IMR-90 (cell line): ENCODE data around the gene SPATA31C1. TPM values are rescaled to one million over a fixed set of nuclear protein-coding genes. Genes with fewer than 3 reads are reported as not detected.

Experiments
- ATAC-seq: fragments of 200-7000 bp; cut with Tn5 transposase; 2 replicates; pipeline ENCODE4 v1.9.1; 2020; ENCODE audit warnings: low read depth, mild to moderate bottlenecking, moderate library complexity
- BruUV-seq: library from RNA; stranded (reverse); fragments of 400-500 nt; replicated peaks from 2 replicates; lab custom pipeline; 2021; lab: Mats Ljungman, UMichigan
- CTCF ChIA-PET: fragments of 300-600 bp; formaldehyde crosslinking; extraction: SDS; loops from one replicate; lab custom pipeline; 2021; ENCODE audit warnings: antibody characterized with exemption; lab: Yijun Ruan, JAX
- POLR2A ChIA-PET: fragments of 300-600 bp; sonication (Branson Sonifier 250); formaldehyde crosslinking; loops from one replicate; lab custom pipeline; 2022; ENCODE audit warnings: antibody characterized with exemption; ENCODE audit not compliant: unreplicated experiment; lab: Charles Lee
- DNase-seq: peaks from one replicate; pipeline ENCODE4 v3.0.0; 2013
- H2AFZ ChIP-seq: replicated peaks from 2 replicates; pipeline ENCODE3; 2013; ENCODE audit warnings: low read length, mild to moderate bottlenecking; ENCODE audit not compliant: poor library complexity
- H2AK5ac ChIP-seq: 2 replicates; pipeline ENCODE4 v1.6.1; 2013; ENCODE audit warnings: low read depth, low read length, inconsistent platforms
- H2AK9ac ChIP-seq: replicated peaks from 2 replicates; pipeline ENCODE3; 2013; ENCODE audit warnings: mild to moderate bottlenecking, low read depth, low read length, moderate library complexity; ENCODE audit not compliant: poor library complexity
- H2BK120ac ChIP-seq: 2 replicates; pipeline ENCODE4 v1.6.1; 2013; ENCODE audit warnings: low read depth, low read length, inconsistent platforms
- H2BK15ac ChIP-seq: 3 replicates; pipeline ENCODE4 v1.6.1; 2013; ENCODE audit warnings: low read depth, low read length, inconsistent platforms
- H2BK20ac ChIP-seq: 2 replicates; pipeline ENCODE4 v1.6.1; 2013; ENCODE audit warnings: low read depth, mild to moderate bottlenecking, inconsistent platforms, low read length, moderate library complexity
- H2BK5ac ChIP-seq: 2 replicates; pipeline ENCODE4 v1.6.1; 2013; ENCODE audit warnings: mild to moderate bottlenecking, low read depth, low read length, inconsistent platforms; ENCODE audit not compliant: poor library complexity, severe bottlenecking
- H3K14ac ChIP-seq: replicated peaks from 2 replicates; pipeline ENCODE4 v1.6.1; 2013; ENCODE audit warnings: low read depth, low read length, inconsistent platforms
- H3K18ac ChIP-seq: 2 replicates; pipeline ENCODE4 v1.6.1; 2013; ENCODE audit warnings: low read depth, low read length, control low read depth
- H3K23ac ChIP-seq: 2 replicates; pipeline ENCODE4 v1.6.1; 2013; ENCODE audit warnings: low read depth, low read length, inconsistent platforms
- H3K27ac ChIP-seq: 2 replicates; pipeline ENCODE4 v1.5.1; 2013; ENCODE audit warnings: mild to moderate bottlenecking, control low read depth, low read length; ENCODE audit not compliant: insufficient read depth
- H3K27me3 ChIP-seq: 2 replicates; pipeline ENCODE4 v1.6.1; 2013; ENCODE audit warnings: low read length; ENCODE audit not compliant: control insufficient read depth, insufficient read depth
- H3K36me3 ChIP-seq: 2 replicates; pipeline ENCODE4 v1.6.1; 2013; ENCODE audit warnings: low read length, mixed read lengths; ENCODE audit not compliant: control insufficient read depth, insufficient read depth
- H3K4ac ChIP-seq: 2 replicates; pipeline ENCODE4 v1.6.1; 2013; ENCODE audit warnings: low read depth, low read length, inconsistent platforms
- H3K4me1 ChIP-seq: 2 replicates; pipeline ENCODE4 v1.6.1; 2013; ENCODE audit warnings: low read length, mixed read lengths; ENCODE audit not compliant: control insufficient read depth, insufficient read depth
- H3K4me2 ChIP-seq: 2 replicates; pipeline ENCODE4 v1.6.1; 2013; ENCODE audit warnings: low read depth, mild to moderate bottlenecking, control low read depth, low read length, moderate library complexity
- H3K4me3 ChIP-seq: 2 replicates; pipeline ENCODE4 v1.5.1; 2013; ENCODE audit warnings: low read depth, mild to moderate bottlenecking, control low read depth, low read length, moderate library complexity; ENCODE audit not compliant: insufficient read depth
- H3K56ac ChIP-seq: 2 replicates; pipeline ENCODE4 v1.6.1; 2013; ENCODE audit warnings: low read length, inconsistent platforms; ENCODE audit not compliant: insufficient read depth; ENCODE audit errors: extremely low read depth
- H3K79me1 ChIP-seq, 2 experiments: 2 replicates each; pipeline ENCODE4 v1.6.1; 2013; ENCODE audit warnings: low read length in 2 of 2, inconsistent platforms in 1 of 2, low read depth in 1 of 2
- H3K9ac ChIP-seq: 2 replicates; pipeline ENCODE4 v1.6.1; 2013; ENCODE audit warnings: low read depth, low read length, control low read depth
- H3K9me1 ChIP-seq: 2 replicates; pipeline ENCODE4 v1.6.1; 2013; ENCODE audit warnings: low read length, inconsistent platforms; ENCODE audit not compliant: insufficient read depth
- H3K9me3 ChIP-seq: 2 replicates; pipeline ENCODE4 v1.6.1; 2013; ENCODE audit warnings: low read length; ENCODE audit not compliant: control insufficient read depth, insufficient read depth
- H4K20me1 ChIP-seq: 2 replicates; pipeline ENCODE4 v1.6.1; 2013; ENCODE audit warnings: low read length, inconsistent platforms; ENCODE audit not compliant: insufficient read depth
- H4K5ac ChIP-seq: 2 replicates; pipeline ENCODE4 v1.6.1; 2013; ENCODE audit warnings: mild to moderate bottlenecking, low read depth, low read length, control low read depth
- H4K8ac ChIP-seq, 2 experiments: 2 replicates each; pipeline ENCODE4 v1.6.1; 2013; ENCODE audit warnings: low read depth in 2 of 2, low read length in 2 of 2, control low read depth in 1 of 2, inconsistent platforms in 1 of 2
- H4K91ac ChIP-seq: 2 replicates; pipeline ENCODE4 v1.6.1; 2013; ENCODE audit warnings: low read depth, low read length, inconsistent platforms; ENCODE audit not compliant: insufficient read depth
- BHLHE40 ChIP-seq: fragments of 150-350 bp; IDR thresholded peaks from 2 replicates; pipeline ENCODE4 v1.6.1; 2016; ENCODE audit warnings: mild to moderate bottlenecking, low read depth, low read length
- CHD1 ChIP-seq: IDR thresholded peaks from 2 replicates; pipeline ENCODE4 v1.6.1; 2012; ENCODE audit warnings: low read depth, low read length, improper control_type of control experiment
- CTCF ChIP-seq: conservative IDR thresholded peaks from 2 replicates; pipeline ENCODE4 v1.5.1; 2012; ENCODE audit warnings: mild to moderate bottlenecking, low read depth, low read length, improper control_type of control experiment
- ELK1 ChIP-seq: fragments of 150-350 bp; IDR thresholded peaks from 2 replicates; pipeline ENCODE4 v1.6.1; 2016; ENCODE audit warnings: low read depth, mild to moderate bottlenecking, low read length, moderate library complexity, borderline replicate concordance
- FOS ChIP-seq: fragments of 150-350 bp; IDR thresholded peaks from 2 replicates; pipeline ENCODE4 v1.6.1; 2016; ENCODE audit warnings: low read depth, low read length
- MAZ ChIP-seq: IDR thresholded peaks from 2 replicates; pipeline ENCODE4 v1.6.1; 2012; ENCODE audit warnings: low read depth, mild to moderate bottlenecking, low read length, improper control_type of control experiment, moderate library complexity, borderline replicate concordance
- MXI1 ChIP-seq: IDR thresholded peaks from 2 replicates; pipeline ENCODE4 v1.6.1; 2012; ENCODE audit warnings: low read depth, mild to moderate bottlenecking, low read length, moderate library complexity, borderline replicate concordance
- NFE2L2 ChIP-seq: fragments of 150-350 bp; IDR thresholded peaks from 2 replicates; pipeline ENCODE4 v1.6.1; 2016; ENCODE audit warnings: low read depth, mild to moderate bottlenecking, low read length
- POLR2A ChIP-seq: IDR thresholded peaks from 2 replicates; pipeline ENCODE4 v1.6.1; 2012; ENCODE audit warnings: mild to moderate bottlenecking, low read depth, low read length
- RAD21 ChIP-seq: IDR thresholded peaks from 2 replicates; pipeline ENCODE4 v1.6.1; 2012; ENCODE audit warnings: low read length, improper control_type of control experiment
- RCOR1 ChIP-seq: IDR thresholded peaks from 2 replicates; pipeline ENCODE4 v1.6.1; 2012; ENCODE audit warnings: mild to moderate bottlenecking, low read length, improper control_type of control experiment; ENCODE audit not compliant: insufficient replicate concordance
- RFX5 ChIP-seq: IDR thresholded peaks from 2 replicates; pipeline ENCODE4 v1.8.0; 2012; ENCODE audit warnings: low read depth, mild to moderate bottlenecking, low read length, moderate library complexity
- SMC3 ChIP-seq: fragments of 150-350 bp; IDR thresholded peaks from 2 replicates; pipeline ENCODE4 v1.6.1; 2016; ENCODE audit warnings: low read depth, mild to moderate bottlenecking, antibody characterized with exemption, low read length, moderate library complexity
- USF2 ChIP-seq: fragments of 150-350 bp; IDR thresholded peaks from 2 replicates; pipeline ENCODE4 v1.6.1; 2017; ENCODE audit warnings: mild to moderate bottlenecking, antibody characterized with exemption, low read length, low read depth
- WGBS, 2 experiments: methylation state at CpG; one replicate each; pipeline versions ENCODE4 v1.1.5 to v1.1.7; 2013; ENCODE audit warnings: missing lambda C conversion rate in 2 of 2; ENCODE audit not compliant: insufficient read length in 1 of 2; ENCODE audit errors: extremely low coverage in 2 of 2; 5-methylcytosine and 5-hydroxymethylcytosine counted together
- dilution Hi-C: fragments of 300-500 bp; cut with HindIII; formaldehyde crosslinking; loops from one replicate; pipeline ENCODE4 v1.14.3; 2018; ENCODE audit warnings: low sequenced_read_pairs; ENCODE audit not compliant: unreplicated experiment
- in situ Hi-C: fragments of 300-500 bp; cut with MboI; formaldehyde crosslinking; loops from 3 replicates; pipeline ENCODE4 v1.14.3; 2019; ENCODE audit warnings: low sequenced_read_pairs, inconsistent platforms, mixed read lengths
- intact Hi-C: fragments of 100-400 bp; cut with micrococcal nuclease; formaldehyde crosslinking; loops from 2 replicates; pipeline ENCODE4 v1.10.0; 2022
- polyA plus RNA-seq, 3 experiments: library from polyadenylated mRNA; depleted of rRNA; stranded (reverse); fragments of >200 nt; gene quantifications; 2 replicates each; pipeline ENCODE4 v1.2.3, GENCODE V29; 2012; ENCODE audit warnings: low replicate concordance in 1 of 3
- total RNA-seq: library from RNA; depleted of rRNA; stranded (reverse); fragments of >200 nt; gene quantifications from 2 replicates; pipeline ENCODE4 v1.2.3, GENCODE V29; 2012

Gene SPATA31C1
- total and polyA plus RNA-seq, 2 of the 4 experiments (the other 2 are of a cell fraction): not detected

- H3K9me1 ChIP-seq: peaks cover 18% of the 10 kb centered on the region
- no peak overlapping the region for H3K18ac ChIP-seq
- H3K4ac ChIP-seq: no peak overlapping the region
- dilution Hi-C loops (no loop called here), in situ Hi-C loops (no loop called here), intact Hi-C loops (no loop called here)
- H2AFZ ChIP-seq: peak overlapping the region; percentile 53
- H2BK120ac ChIP-seq: no peak overlapping the region
- H3K4me2 ChIP-seq: no peak overlapping the region
- no peak overlapping the region for H2AK5ac ChIP-seq
- ATAC-seq (no peak), DNase-seq (no peak)
- H2BK15ac ChIP-seq: no peak overlapping the region
- H3K79me1 ChIP-seq: no peaks in the 10 kb centered on the region
- no peak for TF ChIP-seq USF2
- TF ChIP-seq RAD21: no peak
- TF ChIP-seq MXI1: no peak
- TF ChIP-seq POLR2A: no peak
- TF ChIP-seq SMC3: no peak
- TF ChIP-seq CTCF: no peak
- TF ChIP-seq FOS: no peak
- no peak for TF ChIP-seq RCOR1
- no peak for TF ChIP-seq NFE2L2
- TF ChIP-seq CHD1: no peak
- TF ChIP-seq MAZ: no peak
- TF ChIP-seq RFX5: no peak
- TF ChIP-seq BHLHE40: no peak
- no peak for TF ChIP-seq ELK1
- H3K9me3 ChIP-seq: no peaks in the 10 kb centered on the region
- no peak overlapping the region for H2BK5ac ChIP-seq
- peak overlapping the region; percentile 29 for H2AK9ac ChIP-seq
- no peak overlapping the region for H4K91ac ChIP-seq
- H3K4me3 ChIP-seq: no peak overlapping the region
- H2BK20ac ChIP-seq: no peak overlapping the region
- POLR2A ChIA-PET: no interaction called here
- CTCF ChIA-PET: no interaction called here
- H3K27ac ChIP-seq: no peak overlapping the region
- no peak overlapping the region for H3K14ac ChIP-seq
- no peaks in the 10 kb centered on the region for H3K27me3 ChIP-seq
- no peak overlapping the region for H3K23ac ChIP-seq
- H3K36me3 ChIP-seq: no peaks in the 10 kb centered on the region
- H3K56ac ChIP-seq: no peak overlapping the region
- WGBS, 2 experiments: 100% methylated on average over 2 of the region's 7 CpGs; no CpG with 5 or more reads in 1 of the 2 experiments
- no peak overlapping the region for H4K5ac ChIP-seq
- no peak overlapping the region for H4K8ac ChIP-seq
- peaks cover 25% of the 10 kb centered on the region for H3K4me1 ChIP-seq
- no TSS peak for BruUV-seq
- H3K9ac ChIP-seq: no peak overlapping the region
- H4K20me1 ChIP-seq: no peaks in the 10 kb centered on the region
Measured at GRCh38 chr9:87871425-87872078, 46.2 kb upstream of the SPATA31C1 start.
